Activated naive CD8-positive, alpha-beta T cell treated with anti-CD3 and anti-CD28 coated beads, Interleukin-2, amount 50 U/mL, for 24 hours (primary cell): ENCODE measurements around the gene ZFX.
"Not testable (repeated sequence)": the region's sequence is repeated elsewhere in the genome, so short reads cannot be mapped to it uniquely, and the experiment has no call there.

Source experiments
- ATAC-seq: fragments of 150-1000 bp; cut with Tn5 transposase; one replicate; pipeline ENCODE4 v1.10.0; 2021
- DNase-seq: peaks from one replicate; pipeline ENCODE4 v3.0.0; 2021
- H3K27ac Mint-ChIP-seq: one replicate; pipeline ENCODE4 v1.8.0; 2021; ENCODE audit warnings: mild to moderate bottlenecking, mixed read lengths
- H3K27me3 Mint-ChIP-seq: one replicate; pipeline ENCODE4 v1.8.0; 2021; ENCODE audit warnings: mixed read lengths
- H3K36me3 Mint-ChIP-seq: one replicate; pipeline ENCODE4 v1.8.0; 2021; ENCODE audit warnings: low read depth, mixed read lengths
- H3K4me1 Mint-ChIP-seq: one replicate; pipeline ENCODE4 v1.8.0; 2021; ENCODE audit warnings: mixed read lengths
- H3K4me3 Mint-ChIP-seq: one replicate; pipeline ENCODE4 v1.8.0; 2021; ENCODE audit warnings: mild to moderate bottlenecking, moderate library complexity, mixed read lengths
- H3K9me3 Mint-ChIP-seq: one replicate; pipeline ENCODE4 v1.8.0; 2021; ENCODE audit warnings: mixed read lengths

Gene ZFX

GRCh38 chrX:24149351-24150050, at the start of gene ZFX:
ZFX (plus strand) TSS chrX:24149729; CDS start chrX:24172743, 23,014 bp downstream.
- Mint-ChIP-seq H3K36me3 (peaks cover 20% of the 10 kb centered on the region), H3K4me3 (peak within 1 kb of the TSS; percentile 87), H3K27ac (peak within 1 kb of the TSS; percentile 90), H3K9me3 (no peaks in the 10 kb centered on the region), H3K27me3 (no peaks in the 10 kb centered on the region), H3K4me1 (peaks cover 66% of the 10 kb centered on the region)
- peak; percentile 61 for DNase-seq
- ATAC-seq: peak; percentile 47

- Mint-ChIP-seq H3K27ac (no peak overlapping the region), H3K4me3 (no peak overlapping the region)
Observed at GRCh38 chrX:24100713-24101112, 48.8 kb upstream of the ZFX start.

GRCh38 chrX:24110069-24110468, 39.5 kb upstream of the ZFX start:
- ATAC-seq: no peak
- DNase-seq: no peak
- Mint-ChIP-seq H3K27ac (no peak overlapping the region), H3K9me3 (no peaks in the 10 kb centered on the region), H3K36me3 (no peaks in the 10 kb centered on the region), H3K4me1 (no peaks in the 10 kb centered on the region), H3K4me3 (no peak overlapping the region), H3K27me3 (no peaks in the 10 kb centered on the region)

More at GRCh38 chrX:24100713-24101112, 48.8 kb upstream of the ZFX start:
- no peak for ATAC-seq
- Mint-ChIP-seq H3K4me1 (peaks cover 8% of the 10 kb centered on the region), H3K9me3 (no peaks in the 10 kb centered on the region), H3K27me3 (no peaks in the 10 kb centered on the region), H3K36me3 (no peaks in the 10 kb centered on the region)
- no peak for DNase-seq

- Mint-ChIP-seq H3K4me1 (no peaks in the 10 kb centered on the region), H3K27me3 (no peaks in the 10 kb centered on the region), H3K36me3 (no peaks in the 10 kb centered on the region), H3K4me3 (no peak overlapping the region), H3K9me3 (no peaks in the 10 kb centered on the region), H3K27ac (no peak overlapping the region)
- no peak for DNase-seq
- no peak for ATAC-seq
Observed at GRCh38 chrX:24113181-24113580, 36.3 kb upstream of the ZFX start.

- H3K27me3 Mint-ChIP-seq: no peaks in the 10 kb centered on the region
- ATAC-seq: no peak
- no peak overlapping the region for H3K27ac Mint-ChIP-seq
- H3K9me3 Mint-ChIP-seq: no peaks in the 10 kb centered on the region
- H3K4me3 Mint-ChIP-seq: no peak overlapping the region
- H3K4me1 Mint-ChIP-seq: no peaks in the 10 kb centered on the region
- DNase-seq: no peak
- no peaks in the 10 kb centered on the region for H3K36me3 Mint-ChIP-seq
Observed at GRCh38 chrX:24117258-24117657, 32.3 kb upstream of the ZFX start.

GRCh38 chrX:24124244-24124799, 25.2 kb upstream of the ZFX start:
- Mint-ChIP-seq H3K4me3 (no peak overlapping the region), H3K27ac (no peak overlapping the region), H3K36me3 (no peaks in the 10 kb centered on the region), H3K4me1 (no peaks in the 10 kb centered on the region), H3K9me3 (no peaks in the 10 kb centered on the region), H3K27me3 (no peaks in the 10 kb centered on the region)
- ATAC-seq (no peak), DNase-seq (no peak)

GRCh38 chrX:24125028-24125612, 24.4 kb upstream of the ZFX start:
- Mint-ChIP-seq H3K27ac (no peak overlapping the region), H3K4me1 (no peaks in the 10 kb centered on the region), H3K9me3 (no peaks in the 10 kb centered on the region), H3K27me3 (no peaks in the 10 kb centered on the region), H3K36me3 (no peaks in the 10 kb centered on the region), H3K4me3 (no peak overlapping the region)
- ATAC-seq: no peak
- no peak for DNase-seq

- Mint-ChIP-seq H3K9me3 (no peaks in the 10 kb centered on the region), H3K36me3 (no peaks in the 10 kb centered on the region), H3K27me3 (no peaks in the 10 kb centered on the region), H3K4me1 (no peaks in the 10 kb centered on the region), H3K27ac (no peak overlapping the region), H3K4me3 (no peak overlapping the region)
- DNase-seq: no peak
- ATAC-seq: no peak
Observed at GRCh38 chrX:24131476-24131875, 18.1 kb upstream of the ZFX start.

GRCh38 chrX:24133312-24133711, 16.2 kb upstream of the ZFX start:
- H3K4me1 Mint-ChIP-seq: no peaks in the 10 kb centered on the region
- H3K27me3 Mint-ChIP-seq: no peaks in the 10 kb centered on the region
- DNase-seq: no peak
- no peaks in the 10 kb centered on the region for H3K36me3 Mint-ChIP-seq
- no peak overlapping the region for H3K4me3 Mint-ChIP-seq
- ATAC-seq: no peak
- H3K27ac Mint-ChIP-seq: no peak overlapping the region
- H3K9me3 Mint-ChIP-seq: no peaks in the 10 kb centered on the region

GRCh38 chrX:24135768-24136167, 13.8 kb upstream of the ZFX start:
- not testable (repeated sequence) for H3K4me3 Mint-ChIP-seq, H3K27me3 Mint-ChIP-seq, H3K9me3 Mint-ChIP-seq, H3K27ac Mint-ChIP-seq, H3K4me1 Mint-ChIP-seq, ATAC-seq, DNase-seq, H3K36me3 Mint-ChIP-seq

- ATAC-seq (no peak), DNase-seq (no peak)
- no peaks in the 10 kb centered on the region for H3K27me3 Mint-ChIP-seq
- no peaks in the 10 kb centered on the region for H3K9me3 Mint-ChIP-seq
- no peak overlapping the region for H3K27ac Mint-ChIP-seq
- H3K4me1 Mint-ChIP-seq: peaks cover 2% of the 10 kb centered on the region
- H3K36me3 Mint-ChIP-seq: no peaks in the 10 kb centered on the region
- no peak overlapping the region for H3K4me3 Mint-ChIP-seq
Observed at GRCh38 chrX:24137192-24137591, 12.3 kb upstream of the ZFX start.

- H3K4me1 Mint-ChIP-seq: peaks cover 34% of the 10 kb centered on the region
- not testable (repeated sequence) for H3K27ac Mint-ChIP-seq
Observed at GRCh38 chrX:24143982-24144381, 5.5 kb upstream of the ZFX start.

GRCh38 chrX:24144528-24144927, 5.0 kb upstream of the ZFX start:
- H3K27ac Mint-ChIP-seq: no peak overlapping the region

More at GRCh38 chrX:24143982-24144381, 5.5 kb upstream of the ZFX start:
- not testable (repeated sequence) for H3K36me3 Mint-ChIP-seq, H3K27me3 Mint-ChIP-seq, ATAC-seq, DNase-seq, H3K4me3 Mint-ChIP-seq, H3K9me3 Mint-ChIP-seq

GRCh38 chrX:24145303-24146186, 4.0 kb upstream of the ZFX start:
- Mint-ChIP-seq H3K4me3 (no peak overlapping the region), H3K4me1 (peaks cover 34% of the 10 kb centered on the region)
- ATAC-seq: no peak

More at GRCh38 chrX:24144528-24144927, 5.0 kb upstream of the ZFX start:
- no peaks in the 10 kb centered on the region for H3K36me3 Mint-ChIP-seq
- H3K4me3 Mint-ChIP-seq: no peak overlapping the region
- no peaks in the 10 kb centered on the region for H3K27me3 Mint-ChIP-seq
- ATAC-seq: no peak
- no peak for DNase-seq
- no peaks in the 10 kb centered on the region for H3K9me3 Mint-ChIP-seq
- H3K4me1 Mint-ChIP-seq: peaks cover 34% of the 10 kb centered on the region

More at GRCh38 chrX:24145303-24146186, 4.0 kb upstream of the ZFX start:
- no peak for DNase-seq
- Mint-ChIP-seq H3K27me3 (no peaks in the 10 kb centered on the region), H3K9me3 (no peaks in the 10 kb centered on the region), H3K27ac (no peak overlapping the region), H3K36me3 (no peaks in the 10 kb centered on the region)
